H4 (cell line): ENCODE data around the gene FBN2. TPM values are rescaled to one million over a fixed set of nuclear protein-coding genes. Genes with fewer than 3 reads are reported as not detected.

ENCODE experiments used
- DNase-seq: peaks from one replicate; pipeline ENCODE4 v3.0.0-alpha.2; 2015; ENCODE audit warnings: low spot score
- total RNA-seq: library from RNA; depleted of rRNA; stranded (reverse); fragments of >200 nt; shearing (Covaris generic); gene quantifications from 2 replicates; pipeline ENCODE4 v1.2.3, GENCODE V29; 2014

Gene FBN2
- total RNA-seq, 1 experiment from 2014 or later = 7.6 TPM

DNA sequence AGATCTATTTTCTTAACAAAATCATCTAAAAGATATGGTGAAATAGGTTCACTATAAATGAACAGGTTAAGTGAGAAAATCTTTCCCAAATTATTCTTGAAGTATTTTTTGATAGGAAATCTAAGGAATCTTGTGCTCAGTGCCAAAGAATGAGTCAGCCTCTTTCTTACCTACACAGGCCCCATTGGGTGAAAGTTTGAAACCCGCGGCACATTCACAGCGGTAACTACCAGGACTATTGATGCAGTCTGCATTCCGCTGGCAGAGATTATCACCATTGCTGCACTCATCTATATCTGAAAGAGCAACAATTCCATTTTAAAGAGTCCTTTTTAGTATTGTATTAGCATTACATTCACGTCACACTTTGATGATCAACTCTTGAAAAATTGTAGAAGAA lies 232.7 kb downstream of the FBN2 start:
- no peak for DNase-seq

DNA sequence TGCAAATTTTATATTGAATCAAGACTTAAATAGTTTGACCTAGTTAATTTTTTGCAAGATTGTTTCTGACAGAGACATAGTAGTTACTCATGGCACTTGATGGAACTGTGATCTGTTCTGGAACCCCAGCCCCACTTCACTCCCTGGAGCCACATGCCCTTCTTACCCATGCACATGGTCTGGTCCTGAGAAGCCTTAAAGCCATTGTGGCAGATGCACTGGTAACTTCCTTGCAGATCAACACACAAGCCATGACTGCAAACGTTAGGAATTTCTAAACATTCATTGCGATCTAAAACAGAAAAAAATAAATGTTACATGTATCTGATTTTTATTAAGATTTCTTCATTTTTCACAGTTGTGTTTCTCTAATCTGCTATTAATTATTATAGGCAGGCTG lies 233.3 kb downstream of the FBN2 start:
- DNase-seq = no peak

DNA sequence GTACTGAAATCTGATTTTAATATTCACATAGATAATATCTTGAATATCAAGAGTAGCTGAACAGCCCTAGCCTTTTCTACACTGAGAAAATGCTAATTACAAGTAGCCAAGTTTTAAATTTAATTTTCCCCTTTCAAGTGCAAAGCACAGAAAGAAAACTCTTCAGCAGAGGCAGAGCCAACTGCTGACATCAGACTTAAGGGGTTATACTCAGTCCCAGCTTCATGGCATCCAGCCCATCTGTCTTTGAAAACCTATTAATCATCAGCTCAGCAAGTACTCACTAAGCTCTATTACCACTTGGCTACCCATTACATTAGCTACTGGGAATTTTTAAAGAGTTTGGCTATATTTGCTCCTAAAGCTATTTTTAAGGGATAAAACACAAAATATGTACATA lies 234.0 kb downstream of the FBN2 start:
- DNase-seq = no peak

DNA sequence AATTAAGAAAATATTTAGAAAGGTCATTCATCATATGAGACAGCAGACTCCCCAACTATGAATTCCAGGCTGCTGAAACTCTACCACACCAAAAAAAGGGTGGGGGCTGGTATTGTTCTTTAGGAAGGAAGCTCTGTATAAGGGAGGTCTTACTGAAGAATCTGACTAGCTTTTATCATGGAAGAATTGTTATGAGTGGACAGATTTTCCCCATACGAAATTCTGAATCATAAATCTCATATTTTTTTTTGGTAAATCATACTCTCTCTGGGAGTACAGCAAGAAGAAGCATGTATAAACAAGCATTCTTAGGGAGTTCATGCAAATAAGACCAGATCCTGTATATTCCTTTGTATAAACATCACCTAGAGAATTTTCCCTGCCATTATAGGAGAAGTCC lies 234.5 kb downstream of the FBN2 start:
- DNase-seq = no peak

DNA sequence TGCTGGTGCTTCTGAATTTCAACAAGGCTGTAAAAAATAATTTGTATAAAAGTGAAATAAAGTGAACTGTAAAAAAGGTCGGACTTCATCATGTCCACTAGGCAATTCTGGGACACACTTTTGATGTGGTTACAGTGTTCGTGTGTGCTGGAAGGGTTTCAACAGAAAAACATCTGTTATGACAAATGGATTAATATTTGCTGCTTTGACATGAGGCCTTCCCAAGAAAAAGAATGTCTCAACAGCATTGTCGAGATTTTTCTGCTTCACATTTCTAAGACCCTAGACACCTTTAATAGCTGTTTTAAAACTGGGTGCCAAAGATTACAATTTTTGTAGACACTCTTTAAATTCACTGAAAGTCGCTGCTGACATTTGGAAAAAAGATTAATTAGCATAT lies 237.9 kb downstream of the FBN2 start:
- DNase-seq = no peak

DNA sequence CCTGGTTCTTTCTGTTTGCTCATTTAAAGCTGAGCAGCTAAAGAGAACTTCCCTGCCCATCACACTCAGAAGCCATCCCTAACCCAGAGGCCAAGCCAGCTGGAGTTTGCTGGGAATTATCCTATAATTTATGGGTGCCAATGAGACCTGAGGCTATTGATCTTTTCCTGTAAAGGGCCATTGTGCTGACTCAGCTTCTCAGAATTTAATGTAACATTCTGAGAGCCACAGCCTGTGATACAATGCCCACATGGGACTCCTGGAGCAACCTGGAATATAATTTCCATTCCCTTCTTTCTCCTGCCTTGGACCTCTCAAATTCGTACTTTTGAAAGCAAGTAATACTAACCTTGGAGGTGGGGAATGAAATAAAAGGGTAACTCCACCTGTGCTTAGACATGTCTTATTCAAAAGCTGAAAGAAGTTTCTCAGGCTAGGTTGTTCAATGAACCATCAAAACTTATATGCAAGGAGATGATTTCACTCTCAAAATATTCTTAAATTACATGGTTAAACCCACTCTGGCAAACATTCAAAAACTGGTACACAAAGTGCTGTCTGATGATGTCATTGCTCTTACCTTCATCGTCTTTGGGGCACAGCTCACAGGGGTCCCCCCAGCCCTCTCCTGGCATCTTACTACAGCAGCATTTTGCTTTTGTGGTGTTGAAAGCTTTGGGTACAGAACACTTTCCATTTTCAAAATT lies 247.7 kb downstream of the FBN2 start:
- DNase-seq = no peak

DNA sequence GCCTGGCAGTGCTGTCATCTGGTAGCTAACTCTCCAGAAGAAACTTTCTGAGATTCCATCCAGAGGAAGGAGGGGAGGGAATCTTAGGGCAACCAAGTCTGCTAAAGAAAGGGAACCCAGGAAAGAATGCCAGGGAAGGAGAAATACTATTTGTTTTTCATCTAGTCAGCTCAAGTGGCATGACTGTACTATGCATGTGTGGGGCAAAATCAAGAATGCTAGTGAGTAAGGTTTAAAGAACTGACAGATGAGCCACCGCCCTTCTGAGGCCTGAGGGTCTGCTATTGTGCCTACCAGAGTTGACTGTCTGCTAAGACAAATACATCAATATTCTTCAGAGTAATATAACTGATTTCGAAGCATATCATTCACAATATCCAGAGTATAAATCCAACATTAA lies 250.3 kb downstream of the FBN2 start:
- DNase-seq = no peak

DNA sequence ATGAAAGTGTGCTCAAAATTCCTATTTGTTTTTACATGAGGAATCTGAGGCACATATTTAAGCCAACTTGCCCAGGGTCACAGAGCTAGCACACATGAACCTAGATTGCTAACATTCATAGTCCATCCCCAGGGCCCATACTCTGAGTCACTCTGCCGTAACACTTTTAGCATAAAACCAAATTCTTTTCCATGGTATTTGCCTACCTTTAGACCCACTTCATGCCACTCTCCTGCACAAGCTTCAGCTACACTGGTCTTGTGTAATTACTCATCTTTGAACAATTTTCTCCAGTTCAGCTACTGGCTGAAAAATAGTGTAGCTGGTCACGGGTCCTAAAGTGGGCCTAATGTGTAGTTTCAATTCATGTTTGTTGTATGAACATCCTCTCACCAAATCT lies 253.8 kb downstream of the FBN2 start:
- no peak for DNase-seq

DNA sequence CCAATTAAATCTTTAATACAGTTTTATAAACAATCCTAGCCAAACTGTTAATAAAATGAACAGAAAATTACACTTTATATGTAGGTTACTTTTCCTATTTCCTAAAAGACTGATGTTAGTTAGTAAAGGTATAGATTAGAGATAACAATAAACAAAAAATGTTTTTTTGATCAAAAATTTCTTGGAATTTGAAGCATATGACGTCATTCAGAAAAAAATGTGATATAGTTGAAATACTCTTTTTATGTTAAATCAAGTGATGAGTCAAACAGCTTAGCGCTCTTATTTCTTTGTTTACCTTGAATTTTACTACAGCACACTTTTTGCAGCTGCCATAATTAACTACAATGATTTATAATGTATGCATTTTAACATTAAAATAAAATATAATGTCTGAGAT lies 258.7 kb downstream of the FBN2 start:
- DNase-seq = no peak

DNA sequence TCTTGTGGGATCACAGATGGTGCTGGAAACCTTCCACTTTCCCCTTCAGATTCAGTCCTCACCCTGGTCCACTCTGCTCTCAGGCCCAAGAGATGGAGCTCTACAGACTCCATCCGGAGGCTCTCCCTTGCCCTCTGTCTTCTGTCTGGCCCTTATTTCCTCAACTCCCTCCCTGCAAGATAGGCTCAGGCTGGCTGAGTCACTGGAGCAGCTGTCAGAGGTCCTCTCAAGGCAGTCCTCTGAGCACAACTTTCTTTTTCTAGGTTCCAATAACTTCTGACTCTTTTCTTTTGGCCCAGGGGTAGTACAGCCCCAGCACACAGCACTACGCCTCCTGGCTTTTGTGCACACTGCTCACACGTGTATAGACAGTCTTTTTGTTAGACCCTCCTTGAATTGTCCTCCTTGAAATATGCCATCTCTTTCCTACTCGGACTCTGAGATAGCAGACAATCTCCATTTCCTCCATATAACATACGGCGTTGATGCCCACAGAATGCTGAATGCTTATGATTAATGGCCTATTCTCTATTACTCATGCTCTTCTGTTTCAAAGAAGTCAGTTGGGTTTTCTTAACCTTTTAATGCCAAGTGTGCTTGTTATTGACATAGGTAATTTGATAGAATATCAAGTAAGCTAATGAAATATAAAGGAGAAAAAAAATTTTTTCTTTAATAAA lies 261.4 kb downstream of the FBN2 start:
- DNase-seq = no peak

DNA sequence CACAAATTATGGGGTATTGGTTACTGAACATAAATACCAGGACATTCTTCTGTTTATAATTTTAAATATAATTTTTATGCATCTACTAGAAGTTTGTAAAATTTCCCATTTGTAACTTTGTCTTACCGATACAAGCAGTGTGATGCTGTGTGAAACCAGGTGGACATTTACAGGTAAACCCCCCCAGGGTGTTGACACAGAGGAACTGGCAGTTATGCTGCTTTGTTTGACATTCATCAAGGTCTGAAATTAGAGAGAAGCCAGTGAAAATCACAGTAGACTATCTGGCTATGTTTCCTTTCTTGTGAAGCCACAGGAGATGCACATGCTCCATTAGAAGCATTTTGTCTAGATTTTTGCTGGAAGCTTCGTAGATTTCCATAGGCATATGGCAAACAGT lies 263.6 kb downstream of the FBN2 start:
- DNase-seq = no peak

DNA sequence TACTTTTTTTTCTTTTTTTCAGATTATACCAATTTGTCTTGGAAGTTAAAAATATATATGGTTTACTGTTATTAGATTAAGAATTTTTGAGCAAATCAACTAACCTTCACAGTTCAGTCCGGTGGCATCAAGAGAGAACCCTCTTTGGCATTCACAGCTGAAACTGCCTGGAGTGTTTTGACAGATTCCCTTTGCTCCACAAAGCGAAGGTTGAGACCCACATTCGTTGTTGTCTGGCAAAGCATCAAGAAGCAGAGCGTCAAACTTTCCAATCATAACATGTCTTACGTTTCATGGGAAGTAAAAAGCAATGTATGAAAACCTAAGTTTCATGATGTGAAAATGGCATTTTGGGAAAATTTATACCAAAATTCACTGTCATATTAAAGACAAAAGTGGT lies 264.3 kb downstream of the FBN2 start:
- no peak for DNase-seq

DNA sequence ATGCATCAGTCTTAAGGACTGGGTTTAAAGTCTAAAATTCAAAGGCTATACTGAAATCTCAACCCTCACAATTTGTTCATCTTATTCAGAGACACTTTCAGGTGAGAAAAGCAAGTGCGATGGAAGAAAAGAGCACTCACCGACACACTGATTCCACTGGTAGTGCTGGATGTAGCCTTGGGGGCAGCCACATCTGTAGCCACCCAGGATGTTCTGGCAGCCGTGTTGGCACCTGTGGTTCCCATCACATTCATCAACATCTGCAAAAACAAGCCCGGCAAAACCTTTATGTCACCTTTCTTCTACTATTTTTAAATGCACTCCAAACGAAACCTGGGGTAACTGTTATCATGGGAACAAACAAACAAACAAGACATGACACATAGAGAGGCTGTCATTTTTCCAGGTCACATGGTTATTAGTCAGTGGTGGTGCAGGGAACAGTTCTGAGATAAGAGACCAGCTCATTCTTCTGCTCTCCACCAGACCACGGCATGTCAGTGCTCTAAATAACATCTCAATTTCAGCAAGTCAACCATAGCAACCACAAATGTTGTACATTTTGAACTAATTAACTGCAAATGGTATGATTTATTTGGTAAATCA lies 266.1 kb downstream of the FBN2 start:
- peak; percentile 58 for DNase-seq

DNA sequence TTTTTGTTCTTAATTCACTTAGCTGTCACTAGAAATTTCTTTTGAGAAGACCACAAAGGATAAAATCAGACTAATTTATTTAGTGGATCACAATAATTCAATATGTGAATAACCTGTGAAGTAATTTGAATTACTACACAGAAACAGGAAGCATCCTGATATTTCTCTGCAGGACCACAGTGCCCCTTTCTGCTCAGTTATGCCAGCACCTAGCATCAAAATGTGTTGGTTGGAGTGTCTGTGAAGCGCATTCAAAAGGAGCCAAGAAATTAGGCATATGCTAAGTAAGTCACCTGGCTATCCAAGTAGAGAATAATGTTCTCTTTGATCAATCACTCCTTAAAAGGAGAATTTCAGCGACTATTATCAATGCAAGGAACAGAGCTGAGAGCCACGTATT lies 267.0 kb downstream of the FBN2 start:
- no peak for DNase-seq

DNA sequence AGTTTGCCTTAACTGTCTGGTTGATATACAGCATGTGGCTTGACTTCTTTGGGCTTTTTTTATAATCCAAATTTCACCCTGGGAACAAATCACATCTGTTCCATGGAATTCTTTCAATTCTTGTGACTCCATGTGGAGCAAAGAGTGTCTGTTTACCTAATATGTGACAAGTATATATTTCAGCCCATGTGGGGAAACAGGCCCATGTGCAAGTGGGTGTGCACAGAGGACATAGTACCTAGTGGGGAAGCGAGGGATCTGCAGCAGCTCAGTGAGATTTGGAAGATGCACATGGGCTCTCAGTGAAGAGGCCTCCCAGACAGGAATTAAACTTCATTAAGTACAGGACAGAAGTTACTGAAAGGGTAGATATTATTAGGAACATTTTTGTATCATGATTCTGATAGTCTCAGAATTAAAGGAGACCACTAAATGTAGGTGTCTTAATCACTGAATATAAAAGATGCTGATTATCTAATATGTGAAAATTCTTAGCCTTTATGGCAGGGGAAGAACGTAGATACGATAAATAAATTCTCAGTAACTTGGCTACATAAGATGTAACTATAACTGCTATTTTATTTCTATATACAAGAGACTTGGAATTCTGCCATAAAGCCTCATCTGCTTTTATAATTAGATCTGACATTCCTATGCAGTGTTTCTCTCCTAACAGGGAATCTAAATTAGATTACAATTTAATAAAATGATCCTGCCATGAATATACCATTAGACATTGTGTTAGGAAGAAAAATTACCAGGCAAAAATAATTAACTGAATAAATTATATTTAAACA lies 273.3 kb downstream of the FBN2 start:
- DNase-seq = no peak

DNA sequence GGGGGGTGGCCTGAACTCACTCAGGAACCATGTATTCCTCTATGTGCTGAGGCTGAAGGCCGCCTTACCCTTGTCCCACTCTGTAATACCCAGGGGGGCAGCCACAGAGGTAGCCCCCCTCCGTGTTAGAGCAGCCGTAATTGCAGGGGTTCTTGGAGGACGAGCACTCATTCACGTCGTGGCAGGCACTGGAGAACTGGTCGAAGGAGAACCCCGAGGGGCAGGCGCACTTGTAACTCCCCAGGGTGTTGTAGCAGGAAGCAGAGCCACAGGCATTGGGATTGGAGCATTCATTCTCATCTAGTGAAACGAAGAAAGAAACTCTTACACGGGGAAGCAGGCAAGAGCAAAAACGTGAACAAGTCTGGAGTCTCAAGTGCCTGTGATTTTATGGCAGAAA lies 274.7 kb downstream of the FBN2 start:
- DNase-seq = no peak

DNA sequence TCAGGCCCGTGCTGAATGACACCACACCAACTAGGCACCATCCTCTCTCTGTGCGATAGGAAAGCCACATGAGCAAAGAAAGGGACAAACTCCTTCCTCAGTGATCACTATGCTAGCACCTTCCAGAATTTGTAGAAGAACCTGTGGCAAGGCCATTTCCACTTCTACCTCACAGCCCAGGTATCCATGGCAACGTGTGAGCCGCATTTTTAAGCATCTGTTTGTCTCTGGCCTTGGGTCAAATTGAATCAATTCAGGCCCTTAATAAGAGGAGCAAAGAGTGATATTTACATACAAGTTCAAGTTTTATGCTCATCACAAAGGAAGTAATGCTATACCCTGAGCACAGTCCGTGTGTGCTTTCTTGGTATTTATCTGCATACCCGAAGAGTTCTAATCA lies 275.1 kb downstream of the FBN2 start:
- DNase-seq = no peak

DNA sequence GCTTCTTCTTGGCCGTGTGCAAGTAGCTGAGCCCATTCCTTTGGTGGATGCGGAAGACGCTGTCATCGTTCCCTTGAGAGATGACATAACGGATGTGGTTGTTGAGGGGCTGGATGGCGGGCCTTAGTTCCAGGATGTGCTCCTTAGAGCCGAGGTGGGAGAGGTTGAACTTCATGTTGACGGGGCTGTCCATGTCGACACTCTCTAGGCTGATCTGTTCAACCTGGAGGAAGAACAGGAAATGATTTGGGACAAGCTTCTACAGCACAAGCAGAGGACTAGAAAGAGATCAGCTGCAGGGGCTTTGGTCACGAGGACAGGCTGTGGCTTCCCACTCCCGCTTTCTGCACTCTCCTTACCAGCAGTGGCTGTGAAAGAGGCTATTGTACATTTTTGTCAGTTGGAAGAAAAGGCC lies 278.4 kb downstream of the FBN2 start:
- DNase-seq = no peak

DNA sequence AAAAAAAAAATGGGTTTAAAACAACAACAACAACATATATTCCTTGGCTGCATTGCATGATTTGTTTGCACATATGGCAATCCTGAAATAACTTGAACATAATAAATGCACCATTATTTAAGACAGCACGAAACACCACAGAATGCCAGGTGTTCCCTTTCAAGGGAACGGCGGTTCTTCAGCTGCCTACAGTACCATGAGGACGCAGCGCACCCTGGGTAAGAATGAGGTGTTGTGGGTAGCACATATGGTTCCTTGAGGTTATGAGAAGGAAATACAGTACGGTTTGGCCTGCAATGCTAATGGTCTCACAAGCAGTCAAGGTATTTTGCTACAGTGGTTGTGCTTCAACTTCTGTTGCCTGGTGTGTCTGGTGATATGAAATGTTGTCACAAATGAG lies 279.7 kb downstream of the FBN2 start:
- no peak for DNase-seq

DNA sequence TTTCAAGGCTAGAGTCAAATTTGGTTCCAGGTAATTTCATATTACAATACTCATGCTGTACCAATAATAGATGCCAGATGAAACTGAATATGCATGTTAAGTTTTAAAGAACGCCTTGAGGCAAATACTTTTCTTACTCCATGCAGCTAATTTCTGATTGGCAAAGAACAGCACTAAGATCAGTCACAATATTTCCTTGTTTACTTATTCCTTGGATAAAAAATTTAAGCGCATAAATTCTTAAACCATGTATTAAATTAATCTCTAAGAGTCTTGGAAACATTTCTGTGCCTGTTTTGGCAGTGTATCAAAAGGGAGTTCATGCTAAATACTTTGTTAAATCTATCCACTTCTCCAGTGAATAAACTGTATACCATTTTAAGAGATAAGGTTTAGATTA lies 281.0 kb downstream of the FBN2 start:
- DNase-seq = no peak

DNA sequence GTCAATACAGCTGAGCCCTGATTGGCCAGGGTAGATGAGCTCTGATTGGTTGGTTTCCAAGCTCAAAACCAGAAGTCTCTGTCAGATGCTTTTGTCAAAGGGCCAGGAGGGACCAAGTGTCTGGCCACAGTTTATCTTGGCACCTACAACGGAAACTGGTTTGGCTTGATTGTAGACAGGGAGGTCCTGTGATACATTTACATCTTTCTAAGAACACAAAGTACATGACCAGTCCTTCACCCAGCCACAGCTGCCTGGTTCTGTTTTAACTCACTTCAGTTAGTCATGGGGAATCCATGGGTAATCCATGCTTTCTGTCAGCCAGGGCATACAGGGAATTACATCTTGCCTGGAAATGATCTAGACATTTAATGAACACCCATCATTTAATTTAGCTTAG lies 283.3 kb downstream of the FBN2 start:
- DNase-seq = no peak

DNA sequence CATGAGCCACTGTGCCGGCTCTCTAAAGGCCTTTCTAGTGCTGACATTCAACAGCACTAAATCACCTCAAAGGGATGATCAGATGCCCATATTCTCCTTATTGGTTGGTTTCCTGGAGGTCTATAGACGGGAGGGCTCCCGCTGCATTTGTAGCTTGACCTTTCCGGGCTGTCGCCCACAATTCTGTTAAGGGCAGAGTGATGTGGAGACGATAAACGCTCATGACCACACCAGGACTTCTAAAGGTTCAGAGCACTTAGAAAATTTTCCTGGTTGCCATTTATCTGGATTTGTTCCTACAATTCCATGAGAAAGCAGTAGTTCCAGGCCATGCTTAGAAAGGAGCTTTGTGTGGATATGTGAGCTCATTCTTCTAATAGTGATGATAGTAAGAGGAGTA lies 284.2 kb downstream of the FBN2 start:
- no peak for DNase-seq

DNA sequence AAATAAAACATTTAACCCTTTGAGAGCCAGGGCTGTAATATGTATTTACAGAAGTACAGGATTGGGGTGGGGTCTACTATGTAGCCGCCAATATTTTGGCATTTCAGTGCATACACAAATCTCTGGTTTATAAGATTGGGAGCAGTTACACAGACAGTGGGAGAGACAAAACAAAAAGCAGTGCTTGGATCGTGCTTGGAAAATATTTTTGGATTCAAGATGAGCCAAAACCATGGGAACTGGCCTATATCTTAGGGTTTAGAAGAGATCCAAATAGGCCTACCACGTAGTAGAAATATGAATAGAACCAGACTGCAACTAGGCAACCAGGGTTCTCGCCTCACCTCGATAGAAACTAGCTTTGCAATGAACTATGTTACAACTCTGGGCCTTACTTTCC lies 284.9 kb downstream of the FBN2 start:
- DNase-seq = no peak
